COLO829 (cell line): Measurements from ENCODE around the gene TMEM240.

Experiments
- DNase-seq: peaks from one replicate; pipeline ENCODE4 v3.0.0; 2012; ENCODE audit warnings: low spot score

TMEM240 gene

DNA sequence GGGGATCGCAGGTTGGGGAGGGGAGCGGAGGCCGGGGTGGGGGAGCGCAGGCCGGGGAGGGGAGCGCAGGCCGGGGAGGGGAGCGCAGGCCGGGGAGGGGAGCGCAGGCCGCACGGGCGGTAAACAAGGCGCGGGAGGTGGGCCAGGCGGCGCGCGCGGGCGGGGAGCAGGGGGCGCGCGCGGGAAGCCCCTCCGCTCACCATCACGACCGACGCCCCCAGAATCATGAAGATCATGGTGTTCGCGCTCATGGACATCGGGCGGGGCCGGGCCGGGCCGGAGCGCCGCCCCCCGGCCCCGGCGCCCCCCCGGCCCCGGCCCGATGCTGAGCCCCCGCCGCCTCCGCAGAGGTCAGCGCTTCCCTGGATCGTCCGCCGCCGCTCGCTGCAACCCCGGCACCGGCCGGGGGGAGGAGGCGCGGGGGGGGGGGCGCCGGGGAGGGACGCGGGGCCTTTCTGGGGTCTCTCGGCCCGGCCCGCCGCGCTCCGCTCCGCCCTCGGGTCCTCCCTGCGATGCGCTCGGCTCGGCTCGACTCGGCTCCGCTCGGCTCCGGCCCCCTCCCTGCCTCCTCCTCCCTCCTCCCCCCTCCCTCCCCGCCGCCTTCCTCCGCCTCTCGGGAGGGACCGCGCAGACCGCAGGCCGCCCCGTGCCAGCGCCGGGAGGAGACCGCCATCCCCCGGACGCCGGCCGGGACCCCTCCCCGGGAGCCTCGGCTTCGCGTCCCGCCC lies at the start of gene TMEM240:
TSS of gene TMEM240 (minus strand) at position 535 of the 728 bp plus-strand sequence. CDS start at position 257, 278 bp downstream.
- DNase-seq, result no peak

DNA sequence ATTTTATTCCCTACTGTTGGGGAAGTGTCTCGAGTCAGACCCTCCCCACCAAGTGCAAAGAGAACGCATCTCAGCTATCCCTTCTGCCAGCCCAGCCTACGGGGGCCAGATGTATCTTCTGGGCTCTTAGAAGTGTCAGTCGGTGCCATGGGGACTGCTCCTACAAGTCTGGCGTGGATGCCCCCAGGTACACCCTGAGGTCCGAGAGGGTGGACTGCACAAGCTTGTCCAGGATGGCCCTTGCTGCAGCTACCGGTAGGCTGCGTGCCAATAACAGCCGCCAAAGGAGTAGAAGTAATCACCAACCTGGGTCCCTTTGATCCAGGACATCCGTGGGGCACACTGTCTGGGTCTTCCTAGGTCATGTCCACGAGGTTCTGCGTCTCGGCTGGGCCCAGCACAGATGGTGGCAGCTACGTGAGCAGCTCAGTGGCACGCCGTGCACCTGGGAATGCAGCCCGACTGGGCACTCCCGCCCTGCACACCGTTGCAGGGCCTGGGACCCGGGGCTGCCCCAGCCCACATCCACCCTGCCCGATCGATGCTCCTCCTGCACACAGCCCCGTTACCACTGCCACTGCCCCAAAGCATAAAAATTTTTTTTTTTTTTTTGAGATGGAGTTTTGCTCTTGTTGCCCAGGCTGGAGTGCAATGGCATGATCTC lies 43.1 kb upstream of the TMEM240 start:
- no peak for DNase-seq

DNA sequence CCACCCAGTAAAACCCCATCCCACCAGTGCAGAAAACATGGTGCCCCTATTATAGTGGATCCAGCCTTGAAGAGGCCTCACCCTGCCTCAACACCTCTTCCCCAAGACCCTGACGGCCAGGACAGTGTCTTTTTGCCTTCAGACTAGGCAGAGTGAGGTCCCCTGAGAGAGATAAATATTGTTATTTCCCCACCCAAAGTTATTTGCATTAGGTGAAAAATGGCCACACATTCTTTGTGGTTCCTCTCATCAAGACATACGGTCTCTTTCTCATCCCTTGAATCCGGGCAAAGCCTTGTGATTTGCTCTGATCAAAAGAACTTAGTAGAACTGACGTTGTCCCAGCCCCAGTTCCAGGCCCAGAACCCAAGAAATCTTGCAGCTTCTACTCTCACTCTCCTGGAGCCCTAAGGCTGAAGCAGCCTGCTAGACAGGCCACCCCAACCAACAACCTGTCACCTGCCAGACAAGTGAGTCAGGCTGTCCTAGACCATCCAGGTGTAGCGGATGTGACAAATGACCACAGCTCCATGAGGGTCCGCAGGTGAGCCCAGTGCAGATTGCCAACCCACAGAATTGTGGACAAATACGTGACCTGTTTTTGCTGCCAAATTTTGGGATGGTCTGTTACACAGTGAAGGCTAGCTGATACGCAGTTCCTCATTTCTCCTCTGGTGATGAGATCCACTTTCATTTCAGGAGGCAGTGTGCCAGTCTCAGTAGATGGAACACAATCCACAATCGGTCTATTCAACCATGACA lies 42.3 kb upstream of the TMEM240 start:
- no peak for DNase-seq

DNA sequence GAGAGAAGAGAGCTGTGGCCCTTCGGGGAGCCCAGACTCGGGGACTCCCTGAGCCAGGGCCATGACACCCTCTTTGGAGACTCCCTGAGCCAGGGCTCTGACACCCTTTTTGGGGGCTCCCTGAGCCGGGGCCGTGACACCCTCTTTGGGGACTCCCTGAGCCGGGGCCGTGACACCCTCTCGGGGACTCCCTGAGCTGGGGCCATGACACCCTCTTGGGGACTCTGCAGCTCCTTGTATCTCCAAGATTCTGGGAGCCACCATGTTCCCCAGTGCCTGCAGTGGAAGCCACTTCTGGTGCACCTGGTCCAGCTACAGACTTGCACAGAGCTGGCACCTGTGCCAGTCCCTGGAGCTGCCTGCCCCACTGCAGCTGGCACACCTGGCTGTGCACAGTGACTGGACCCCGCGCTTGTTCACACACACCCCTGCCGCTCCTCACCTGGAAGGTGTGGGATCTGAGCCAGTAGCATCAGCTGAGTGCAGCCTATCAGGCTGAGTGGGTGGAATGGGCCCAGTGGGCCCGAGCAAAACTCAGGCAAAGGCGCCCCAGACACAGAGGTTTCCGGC lies 38.0 kb upstream of the TMEM240 start:
- no peak for DNase-seq

DNA sequence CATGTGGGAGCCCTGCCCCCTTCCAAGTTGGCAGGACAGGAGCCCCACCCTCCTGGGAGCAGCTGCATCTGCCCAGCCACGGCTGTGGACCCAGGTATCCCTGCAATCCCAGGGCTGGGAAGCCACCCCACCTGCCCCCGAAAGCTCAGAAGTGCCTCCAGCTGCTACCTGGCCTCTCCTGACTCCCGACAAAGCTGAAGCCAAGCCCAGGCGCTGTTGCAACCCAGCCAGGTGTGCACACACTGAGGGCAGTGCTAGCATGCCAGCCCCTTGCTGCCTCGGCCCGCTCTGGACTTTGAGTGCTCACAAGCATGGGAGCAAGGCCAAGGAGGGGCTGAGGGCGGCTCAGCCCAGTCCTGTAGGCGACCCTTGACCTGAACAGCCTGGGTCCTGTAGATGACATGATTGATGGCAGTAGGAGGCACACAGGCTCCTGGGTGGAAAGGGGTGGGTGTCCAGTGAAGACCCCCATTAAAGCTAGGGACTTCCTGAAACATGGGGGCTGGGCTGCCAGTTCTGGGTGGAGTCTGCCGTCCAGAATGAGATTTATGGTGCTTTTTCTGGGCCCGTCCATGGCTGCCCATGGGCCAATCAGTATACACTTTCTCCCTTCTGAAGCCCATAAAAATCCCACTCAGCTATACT lies 37.1 kb upstream of the TMEM240 start:
- no peak for DNase-seq

DNA sequence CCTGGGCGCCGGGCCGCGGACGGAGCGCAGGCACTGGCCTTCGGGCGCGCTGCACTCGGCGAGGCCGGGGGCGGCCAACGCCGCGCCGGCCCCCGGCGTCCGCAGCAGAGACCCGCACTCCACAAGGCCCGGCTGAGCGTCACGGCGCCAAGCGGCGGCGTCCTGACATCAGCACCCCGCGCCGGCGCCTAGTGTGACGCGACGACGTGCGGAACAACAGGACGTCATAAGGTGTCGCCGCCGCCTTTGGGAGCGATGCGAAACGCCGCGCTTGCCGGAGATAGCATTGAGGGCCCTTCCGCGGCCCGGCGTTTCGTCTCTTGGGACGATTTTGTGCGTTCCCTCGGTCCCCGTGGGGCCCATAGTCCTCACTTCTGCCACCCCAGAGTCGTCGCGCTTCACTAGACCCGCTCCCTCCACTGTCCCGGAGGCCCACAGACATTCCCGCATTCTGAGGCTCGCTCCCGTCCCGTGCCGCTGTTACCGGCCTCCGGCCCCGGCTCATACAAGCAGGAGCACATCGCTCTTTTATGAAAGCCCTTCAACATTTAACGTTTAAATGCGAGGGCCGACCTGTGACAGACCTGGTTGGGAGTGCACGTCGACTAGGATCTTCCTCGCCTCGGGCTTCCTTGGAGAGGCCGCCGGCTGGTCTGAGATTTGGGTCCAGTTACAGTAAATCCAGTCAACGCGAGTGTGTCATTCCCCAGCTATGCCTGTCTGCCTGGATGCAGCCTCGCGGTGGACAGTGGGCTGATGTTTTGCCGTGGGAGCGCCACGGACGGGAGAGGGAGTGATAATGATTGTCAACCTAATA lies 34.5 kb upstream of the TMEM240 start, which contains the start of gene SSU72:
TSS of gene SSU72 (minus strand) at position 143 of the 817 bp plus-strand sequence. CDS start 306 bp downstream, outside the sequence.
- DNase-seq, result peak; percentile 89

DNA sequence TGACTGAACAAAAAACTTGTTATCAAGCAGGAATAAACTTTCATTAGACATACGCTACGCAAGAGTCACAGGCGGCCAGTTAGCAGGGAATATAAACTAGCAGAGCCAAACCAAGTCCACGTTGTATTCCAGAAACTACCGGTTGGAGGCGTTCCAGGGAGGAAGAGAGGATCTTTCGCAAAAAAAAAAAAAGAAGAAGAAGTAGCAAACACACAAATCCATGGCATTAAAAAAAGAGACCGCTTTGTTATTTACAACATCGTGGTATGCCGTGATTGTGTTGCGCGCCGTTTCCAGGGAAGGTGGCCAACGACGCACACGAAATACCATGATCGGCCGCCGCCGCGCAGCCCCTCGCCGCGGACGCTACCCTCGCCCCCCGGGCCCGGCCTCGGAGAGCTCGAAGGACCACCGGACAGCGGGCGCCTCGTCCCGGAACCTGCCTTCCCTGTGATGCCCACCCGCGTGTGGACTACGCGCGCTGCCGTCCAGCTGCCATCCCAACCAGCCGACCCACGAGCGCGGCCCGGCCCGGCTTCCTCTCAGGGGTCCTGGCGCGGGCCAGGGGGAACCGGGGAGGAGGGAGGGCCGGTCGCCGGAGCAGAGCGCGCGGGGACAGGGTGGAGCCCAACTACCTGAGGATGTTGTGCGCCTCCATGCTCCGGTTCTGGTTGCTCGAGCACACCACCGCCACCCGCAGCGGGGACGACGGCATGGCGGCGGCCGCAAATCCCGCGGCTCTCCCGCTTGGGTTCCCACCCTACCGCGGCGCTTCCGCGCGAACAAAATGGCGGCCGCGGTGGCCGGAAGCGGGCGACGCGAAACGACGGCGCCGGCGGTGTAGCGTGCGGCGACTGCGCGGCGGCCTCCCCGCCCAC lies 33.7 kb upstream of the TMEM240 start:
- DNase-seq, result peak; percentile 46

DNA sequence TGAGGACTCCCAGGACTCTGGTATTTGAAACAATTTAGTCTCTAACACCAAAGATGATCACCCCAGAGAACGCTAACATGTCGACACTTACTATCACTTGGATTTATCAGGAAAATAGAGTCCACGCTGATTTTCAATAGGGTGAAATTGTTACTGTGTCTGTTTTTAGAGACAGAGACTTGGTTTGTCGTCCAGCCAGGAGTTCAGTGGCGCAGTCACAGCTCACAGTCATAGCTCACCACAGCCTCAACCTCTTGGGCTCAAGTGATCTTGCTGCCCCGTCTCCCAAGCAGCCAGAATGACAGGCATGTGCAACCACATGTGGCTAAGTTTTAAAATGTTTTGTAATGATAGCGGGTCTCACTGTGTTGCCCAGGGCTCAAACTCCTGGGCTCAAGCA lies 28.9 kb upstream of the TMEM240 start:
- no peak for DNase-seq

DNA sequence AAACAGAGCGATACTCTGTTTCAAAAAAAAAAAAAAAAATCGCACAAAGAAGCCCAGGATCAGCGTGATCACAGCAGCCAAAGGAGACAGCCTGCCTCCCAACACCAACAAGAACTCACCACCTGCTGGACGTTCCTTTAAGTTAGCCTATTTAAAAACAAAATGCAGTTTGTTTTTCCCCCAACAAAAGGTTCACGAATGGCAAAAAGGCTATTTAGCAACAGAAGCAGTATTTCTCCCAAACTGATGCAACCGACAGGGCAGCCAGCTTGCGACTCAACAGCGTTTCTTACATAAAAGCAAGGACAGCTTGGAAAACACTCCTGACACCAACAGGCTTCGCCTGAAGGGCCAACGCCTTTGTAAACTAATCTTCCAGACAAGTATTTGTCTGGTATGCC lies 27.5 kb upstream of the TMEM240 start:
- peak; percentile 44 for DNase-seq

DNA sequence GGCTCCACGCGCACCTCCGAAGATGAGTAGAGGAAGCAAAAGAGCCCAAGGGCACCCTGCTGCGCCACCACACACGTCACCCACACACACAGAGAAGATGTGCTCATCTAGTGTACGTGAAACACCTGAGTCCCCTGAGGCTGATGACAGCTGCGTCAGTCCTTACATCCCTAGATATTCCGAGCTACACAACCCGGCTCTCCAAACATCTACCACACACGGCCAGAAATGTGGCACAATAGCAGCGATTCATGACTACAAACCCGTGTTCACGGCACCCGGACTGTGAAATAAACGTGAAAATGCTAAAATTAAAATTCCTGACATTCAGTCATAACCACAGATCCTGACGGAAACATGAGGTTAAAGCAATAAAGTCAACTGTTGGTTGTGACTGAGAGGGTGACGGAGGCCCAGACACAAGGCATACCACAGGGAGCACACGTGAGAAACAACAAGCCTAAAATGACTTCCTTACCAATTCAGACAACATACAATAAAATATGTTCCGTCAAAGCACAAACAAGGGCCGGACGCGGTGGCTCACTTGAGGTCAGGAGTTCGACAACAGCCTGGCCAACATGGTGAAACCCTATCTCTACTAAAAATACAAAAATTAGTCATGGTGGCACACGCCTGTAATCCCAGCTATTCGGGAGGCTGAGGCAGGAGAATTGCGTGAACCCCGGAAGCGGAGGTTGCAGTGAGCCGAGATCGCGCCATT lies 26.9 kb upstream of the TMEM240 start:
- DNase-seq, result peak; percentile 43

DNA sequence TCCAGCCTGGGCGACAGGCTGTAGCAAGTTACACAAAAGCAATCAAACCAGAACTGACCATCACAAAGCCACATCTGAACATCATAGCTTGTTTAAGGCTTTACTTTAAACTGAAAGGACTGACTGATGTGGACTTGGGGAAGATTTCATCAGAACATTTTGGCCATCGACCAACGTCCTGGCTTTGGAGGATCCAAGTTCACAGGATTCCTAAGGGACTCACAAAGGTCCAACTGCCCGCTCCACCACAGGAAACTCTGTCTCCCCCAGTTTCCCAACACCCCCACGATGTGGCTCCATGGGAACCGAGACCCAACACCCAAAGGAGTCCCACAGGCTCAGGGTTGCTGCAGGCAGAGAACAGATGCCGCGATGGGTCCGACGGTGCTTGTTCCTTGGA lies 24.9 kb upstream of the TMEM240 start:
- DNase-seq, result no peak

DNA sequence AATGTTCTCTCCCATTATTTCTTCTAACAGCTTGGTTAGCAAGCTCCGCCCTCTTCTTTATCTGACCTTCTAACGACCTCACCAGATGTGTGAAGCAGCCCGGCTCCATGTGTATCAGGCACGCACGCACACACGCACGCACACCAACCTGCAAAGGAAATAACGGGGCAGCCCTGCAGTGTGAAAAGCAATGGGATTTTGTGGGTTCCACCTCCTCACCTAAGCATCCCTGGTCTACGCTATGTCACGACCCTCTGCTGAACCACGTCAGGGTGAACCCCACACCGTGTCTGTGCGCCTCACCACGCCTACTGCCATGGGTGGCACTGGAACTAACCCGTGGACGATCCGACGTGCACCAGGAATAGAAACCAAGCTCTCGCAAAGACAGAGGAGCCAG lies 23.8 kb upstream of the TMEM240 start:
- no peak for DNase-seq

DNA sequence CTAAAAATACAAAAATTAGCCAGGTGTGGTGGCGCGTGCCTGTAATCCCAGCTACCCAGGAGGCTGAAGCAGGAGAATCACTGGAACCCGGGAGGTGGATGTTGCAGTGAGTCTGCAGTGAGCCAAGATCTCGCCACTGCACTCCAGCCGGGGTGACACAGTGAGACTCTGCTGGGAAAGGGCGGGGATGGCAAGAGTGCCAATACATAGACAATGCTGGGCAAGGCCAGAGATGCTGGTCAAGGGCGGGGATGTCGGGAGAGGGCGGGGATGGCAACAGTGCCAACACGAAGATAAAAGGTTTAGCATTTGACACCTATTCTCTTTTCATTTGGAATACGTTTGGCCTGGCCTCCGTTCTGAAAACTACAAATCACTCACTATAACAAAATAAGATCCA lies 23.3 kb upstream of the TMEM240 start:
- no peak for DNase-seq

DNA sequence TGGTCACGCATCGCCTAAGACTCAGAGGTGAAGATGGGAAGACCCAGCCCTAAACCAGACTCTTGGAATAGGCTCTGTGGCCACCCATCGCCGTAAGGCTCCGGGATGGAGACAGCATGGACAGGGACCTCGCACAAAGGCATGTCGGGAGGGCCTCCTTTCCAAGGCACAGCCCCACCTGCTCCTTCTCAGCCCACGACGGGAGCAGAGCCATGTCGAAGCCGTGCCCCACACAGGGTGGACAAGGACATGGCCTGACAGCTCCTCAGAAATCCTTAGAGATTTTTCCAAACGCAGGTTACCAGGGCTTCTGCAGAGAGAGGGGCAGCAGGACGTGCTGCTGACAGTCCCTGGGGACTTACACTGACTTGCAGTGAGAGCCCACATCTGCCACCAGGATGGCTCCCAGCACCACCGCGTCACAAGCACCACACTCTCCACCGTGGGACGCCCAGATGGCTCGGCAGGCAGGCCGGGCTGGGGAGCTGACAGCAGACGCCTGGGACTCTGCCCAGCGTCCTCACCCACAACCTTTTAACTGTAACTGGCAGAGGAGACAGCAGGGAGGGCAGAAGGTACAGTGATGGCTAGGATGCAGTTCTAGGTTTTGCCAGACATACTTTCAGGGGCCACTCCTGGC lies 22.3 kb upstream of the TMEM240 start:
- DNase-seq, result no peak

DNA sequence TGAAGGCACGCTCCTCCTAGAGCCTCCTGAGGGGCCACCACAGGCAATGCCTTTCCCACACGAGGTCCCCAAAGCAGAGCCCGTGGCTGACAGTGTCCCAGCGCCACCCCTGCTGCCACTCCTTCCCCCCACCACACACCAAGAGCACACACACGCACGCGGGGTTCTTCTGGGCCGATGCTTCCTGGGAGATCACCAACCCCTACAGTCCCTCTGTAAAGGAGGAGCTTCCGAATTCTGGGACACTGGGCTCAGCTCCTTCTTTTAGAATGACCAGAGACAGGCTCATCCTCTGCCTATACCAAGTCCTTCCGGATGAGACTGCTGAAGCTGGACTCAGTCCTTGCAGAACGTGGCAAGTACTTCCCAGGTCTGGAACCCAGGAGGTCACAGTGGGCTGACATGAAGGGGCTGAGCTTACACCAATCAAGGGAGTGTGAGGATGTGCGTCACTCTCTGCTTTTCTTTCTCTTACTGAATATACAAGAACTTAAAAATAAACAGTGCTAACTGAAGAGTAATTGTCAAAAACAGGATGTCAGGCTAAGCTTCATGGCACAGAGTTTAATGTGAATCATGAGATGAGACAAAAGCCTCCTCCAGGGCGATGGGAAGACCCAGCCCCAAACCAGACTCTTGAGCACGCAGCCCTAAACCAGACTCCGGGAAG lies 21.5 kb upstream of the TMEM240 start:
- DNase-seq, result no peak

DNA sequence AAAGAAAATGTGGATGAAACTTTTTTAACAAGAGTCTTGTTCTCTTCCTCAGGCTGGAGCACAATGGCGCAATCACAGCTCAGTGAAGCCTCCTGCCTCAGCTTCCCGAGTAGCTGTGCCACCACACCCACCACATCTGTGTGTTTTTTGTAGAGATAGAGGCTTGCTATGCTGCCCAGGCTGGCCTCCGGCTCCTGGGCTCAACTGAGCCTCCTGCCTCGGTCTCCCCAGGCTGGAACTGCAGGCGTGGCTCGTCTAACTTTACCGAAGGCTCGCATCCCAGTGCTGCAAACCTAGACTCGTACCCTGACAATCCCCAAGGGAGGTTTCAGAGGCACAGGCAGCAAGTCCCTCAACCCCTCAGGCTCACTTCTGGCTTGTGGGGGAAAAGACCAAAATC lies 19.8 kb upstream of the TMEM240 start:
- DNase-seq, result no peak

DNA sequence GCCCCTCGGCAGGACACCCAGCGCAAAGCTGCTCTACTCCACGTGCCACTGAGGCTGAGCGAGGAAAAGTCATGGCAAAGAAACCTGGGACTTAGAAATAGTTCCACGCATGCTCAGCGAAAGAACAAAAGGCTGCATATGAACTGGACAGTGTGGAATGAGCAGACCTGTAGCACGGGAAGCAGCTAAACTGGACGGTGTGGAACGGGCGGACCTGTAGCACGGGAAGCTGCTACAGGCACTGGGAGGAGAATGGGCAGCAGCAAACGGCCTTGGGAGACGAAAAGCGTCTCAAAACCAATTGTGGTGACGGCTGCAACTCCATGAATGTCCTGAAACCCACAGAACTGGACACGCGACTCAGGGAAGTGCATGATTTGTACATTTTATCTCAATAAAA lies 18.6 kb upstream of the TMEM240 start:
- DNase-seq, result no peak

DNA sequence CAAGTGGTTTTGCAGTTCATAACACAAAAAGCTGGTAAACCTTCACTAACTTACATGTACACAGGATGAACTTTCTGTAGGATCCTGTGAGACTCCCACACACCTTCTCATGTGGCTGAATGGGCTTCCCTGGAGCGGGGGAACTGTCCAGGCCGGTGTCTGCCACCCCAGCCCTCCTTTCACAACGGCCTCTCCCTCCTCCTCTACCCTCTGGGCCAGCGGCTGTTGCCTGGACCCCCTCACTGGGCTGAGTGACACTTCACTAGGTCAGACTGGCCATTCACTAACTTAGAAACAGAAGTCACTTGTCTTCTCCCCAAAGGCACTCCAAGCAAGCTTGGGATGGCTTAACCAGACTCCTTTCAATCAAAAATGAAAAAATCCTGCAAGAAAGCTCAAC lies 18.2 kb upstream of the TMEM240 start:
- no peak for DNase-seq
